GM23248 (cell line): ENCODE data around the gene PRAMEF2.
"Not testable (repeated sequence)": the region's sequence is repeated elsewhere in the genome, so short reads cannot be mapped to it uniquely, and the experiment has no call there.

ENCODE experiments used
- EZH2 ChIP-seq: fragments of 200-600 bp; sonication (generic); IDR thresholded peaks from 2 replicates; pipeline ENCODE4 v1.6.1; 2018; ENCODE audit warnings: antibody characterized with exemption, mild to moderate bottlenecking; ENCODE audit not compliant: insufficient read depth, poor library complexity, severe bottlenecking
- EZH2phosphoT487 ChIP-seq: fragments of 200-600 bp; sonication (generic); IDR thresholded peaks from 2 replicates; pipeline ENCODE4 v1.6.1; 2018; ENCODE audit warnings: antibody characterized with exemption, moderate library complexity, mild to moderate bottlenecking, low read depth; ENCODE audit not compliant: insufficient read depth

DNA sequence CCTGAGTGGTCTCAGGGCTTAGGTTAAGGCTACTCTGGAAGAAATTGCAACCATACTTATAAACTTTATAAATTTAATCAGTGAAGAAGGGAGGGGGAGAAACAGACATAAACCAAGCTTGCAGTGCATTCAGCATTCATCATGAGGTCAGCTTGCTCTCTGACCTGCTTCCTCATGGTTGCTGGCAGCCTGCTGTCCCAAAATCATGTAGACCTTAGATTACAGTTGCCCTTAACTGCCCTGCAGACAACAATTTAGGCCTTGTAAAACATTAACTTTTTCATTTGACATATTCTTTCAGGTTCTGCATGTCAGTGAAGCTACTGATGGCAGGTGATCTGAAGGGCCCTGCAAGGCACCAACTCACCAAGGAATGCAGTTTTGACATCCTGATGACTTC lies 42.3 kb downstream of the PRAMEF2 start:
- not testable (repeated sequence) for TF ChIP-seq EZH2phosphoT487, EZH2
